HG03135 (cell line): ENCODE measurements around the gene DAPK2.
A peak's percentile ranks its signal among the peaks of the same experiment; 100 is the strongest.
"Not testable (repeated sequence)": the region's sequence is repeated elsewhere in the genome, so short reads cannot be mapped to it uniquely, and the experiment has no call there.

Source experiments
- ATAC-seq: cut with Tn5 transposase; IDR thresholded peaks from one replicate; pipeline ENCODE4 v1.9.1; 2021; ENCODE audit warnings: mild to moderate bottlenecking, moderate library complexity; ENCODE audit not compliant: unreplicated experiment

The DAPK2 gene

DNA sequence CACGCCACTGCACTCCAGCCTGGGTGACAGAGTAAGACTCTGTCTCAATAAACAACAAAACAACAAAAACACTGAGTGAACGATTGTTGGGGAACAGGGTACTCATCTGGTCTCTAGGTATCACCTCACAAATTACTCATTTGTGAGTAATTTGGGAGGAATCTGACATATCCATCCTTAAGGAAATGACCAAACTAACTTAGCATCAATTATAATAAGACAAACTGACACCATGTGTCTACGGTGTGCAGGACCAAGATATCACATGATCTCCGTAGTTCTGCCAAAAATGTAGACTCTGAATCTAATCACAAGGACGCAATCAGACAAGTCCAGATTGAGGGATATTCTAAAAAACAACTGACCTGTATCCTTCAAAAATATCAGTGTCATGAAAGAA, 12.0 kb upstream of the DAPK2 start:
- no peak for ATAC-seq

DNA sequence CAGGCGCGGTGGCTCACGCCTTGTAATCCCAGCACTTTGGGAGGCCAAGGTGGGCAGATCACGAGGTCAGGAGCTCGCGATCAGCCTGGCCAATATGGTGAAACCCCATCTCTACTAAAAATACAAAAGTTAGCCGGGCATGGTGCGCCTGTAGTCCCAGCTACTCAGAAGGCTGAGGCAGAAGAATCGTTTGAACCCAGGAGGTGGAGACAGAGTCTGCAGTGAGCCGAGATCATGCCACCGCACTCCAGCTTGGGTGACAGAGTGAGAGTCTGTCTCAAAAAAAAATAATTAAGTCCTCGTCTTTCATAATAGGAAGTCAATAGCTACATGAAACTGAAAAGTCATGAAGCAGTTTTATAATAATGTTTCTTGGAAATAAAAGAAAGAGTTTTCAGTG, 7.4 kb upstream of the DAPK2 start:
- not testable (repeated sequence) for ATAC-seq

GRCh38 chr15:64052925-64053491, 6.7 kb upstream of the DAPK2 start:
- no peak for ATAC-seq

GRCh38 chr15:64051407-64052259, 5.3 kb upstream of the DAPK2 start:
- no peak for ATAC-seq

- ATAC-seq = no peak
Observed at GRCh38 chr15:64051093-64051402, 4.8 kb upstream of the DAPK2 start.

- no peak for ATAC-seq
Observed at GRCh38 chr15:64050281-64051092, 4.2 kb upstream of the DAPK2 start.

DNA sequence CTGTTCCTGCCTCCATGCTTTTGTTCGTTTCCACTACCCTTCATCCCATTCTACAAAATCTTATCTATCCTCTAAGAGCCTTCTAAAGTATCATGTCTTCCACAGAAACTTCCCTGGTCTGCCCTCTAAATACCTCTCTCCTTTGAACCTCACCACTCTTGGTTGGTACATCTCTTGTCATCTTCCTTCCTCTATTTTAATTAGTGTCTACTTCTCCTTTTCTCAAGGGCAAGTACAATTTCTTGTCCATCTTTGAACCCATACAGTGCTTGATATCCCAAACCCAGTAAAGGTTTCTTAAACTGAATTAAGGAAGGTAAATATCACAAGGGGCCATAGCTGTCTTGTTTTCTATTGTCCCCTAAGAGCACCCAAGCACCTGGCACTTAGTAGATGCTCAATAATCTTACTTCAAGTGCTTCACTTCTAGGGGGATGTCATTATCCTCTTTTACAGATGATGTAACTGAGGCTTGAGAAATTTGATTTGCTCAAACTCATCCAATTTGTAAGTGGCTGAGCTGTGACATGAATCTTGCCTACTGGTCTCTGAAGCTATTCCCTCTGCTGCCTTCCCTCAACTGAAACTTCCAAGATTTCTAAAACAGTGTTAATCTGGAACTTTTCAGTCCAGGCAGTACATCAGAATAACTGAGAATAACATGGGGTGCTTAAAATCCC, 2.6 kb upstream of the DAPK2 start:
- ATAC-seq = no peak

GRCh38 chr15:64045774-64046420, 388 bp downstream of the DAPK2 start:
- ATAC-seq = peak; percentile 25

GRCh38 chr15:64045101-64045435, 1.2 kb downstream of the DAPK2 start:
- ATAC-seq = no peak

GRCh38 chr15:64044300-64045100, 1.8 kb downstream of the DAPK2 start:
- peak; percentile 55 for ATAC-seq

DNA sequence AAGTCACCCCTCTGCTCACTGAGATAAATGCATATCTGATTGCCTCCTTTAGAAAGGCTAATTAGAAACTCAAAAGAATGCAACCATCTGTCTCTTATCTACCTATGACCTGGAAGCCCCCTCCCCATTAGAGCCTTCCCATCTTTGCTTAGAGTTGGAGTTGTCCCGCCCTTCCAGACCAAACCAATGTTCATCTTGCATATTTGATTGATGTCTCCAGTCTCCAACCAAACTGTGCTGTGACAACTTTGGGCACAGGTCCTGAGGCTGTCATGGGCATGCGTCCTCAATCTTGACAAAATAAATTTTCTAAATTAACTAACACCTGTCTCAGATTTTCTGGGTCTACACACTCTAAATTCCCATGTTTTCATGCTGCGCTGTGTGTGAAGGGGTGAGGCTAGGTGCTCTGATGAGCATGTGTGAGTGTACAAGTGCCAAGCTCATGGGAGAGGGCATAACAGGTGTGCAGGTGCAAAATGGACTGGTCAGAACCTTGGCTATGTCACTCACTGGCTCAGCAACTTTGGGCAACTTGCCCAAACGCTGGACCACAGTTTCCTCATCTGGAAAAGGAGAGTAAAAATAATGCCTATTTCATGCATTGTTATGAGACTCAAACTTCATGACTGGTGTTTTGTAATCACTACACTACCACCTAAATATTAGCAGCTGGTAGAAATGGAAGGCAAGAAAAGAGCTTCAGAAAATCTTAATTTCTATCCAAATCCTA, 7.2 kb downstream of the DAPK2 start:
- ATAC-seq = no peak

- ATAC-seq = no peak
Observed at GRCh38 chr15:64037966-64038365, 8.3 kb downstream of the DAPK2 start.

GRCh38 chr15:64037116-64037515, 9.2 kb downstream of the DAPK2 start:
- no peak for ATAC-seq

DNA sequence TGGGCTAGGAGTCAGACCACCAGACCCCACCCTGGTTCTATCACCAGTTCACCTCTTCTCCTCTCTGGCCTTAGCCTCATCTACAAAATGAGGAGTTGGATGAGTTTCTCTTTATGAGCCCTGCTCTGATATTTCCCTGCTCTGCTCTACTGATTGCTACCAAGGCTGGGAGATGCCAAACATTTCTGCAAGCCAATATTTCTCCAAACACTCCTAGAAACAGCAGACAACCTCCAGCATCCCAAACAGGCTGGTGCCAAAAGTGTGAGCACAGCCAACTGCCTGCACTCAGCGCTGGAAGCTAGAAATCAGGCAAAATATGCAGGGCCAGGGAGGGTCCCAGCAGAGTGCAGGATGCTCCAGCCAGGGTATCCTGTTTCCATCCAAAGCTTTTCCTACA, 10.8 kb downstream of the DAPK2 start:
- ATAC-seq = no peak

GRCh38 chr15:64034519-64034918, 11.8 kb downstream of the DAPK2 start:
- no peak for ATAC-seq

GRCh38 chr15:64032329-64032728, 14.0 kb downstream of the DAPK2 start:
- ATAC-seq = no peak

GRCh38 chr15:64030123-64030522, 16.2 kb downstream of the DAPK2 start:
- no peak for ATAC-seq

- ATAC-seq = no peak
Observed at GRCh38 chr15:64029633-64030032, 16.7 kb downstream of the DAPK2 start.

GRCh38 chr15:64029110-64029509, 17.2 kb downstream of the DAPK2 start:
- ATAC-seq = no peak
